ENCODE results near the gene ZSWIM4.
"Not testable (repeated sequence)": the region's sequence is repeated elsewhere in the genome, so short reads cannot be mapped to it uniquely, and the experiment has no call there.

Gene ZSWIM4

DNA sequence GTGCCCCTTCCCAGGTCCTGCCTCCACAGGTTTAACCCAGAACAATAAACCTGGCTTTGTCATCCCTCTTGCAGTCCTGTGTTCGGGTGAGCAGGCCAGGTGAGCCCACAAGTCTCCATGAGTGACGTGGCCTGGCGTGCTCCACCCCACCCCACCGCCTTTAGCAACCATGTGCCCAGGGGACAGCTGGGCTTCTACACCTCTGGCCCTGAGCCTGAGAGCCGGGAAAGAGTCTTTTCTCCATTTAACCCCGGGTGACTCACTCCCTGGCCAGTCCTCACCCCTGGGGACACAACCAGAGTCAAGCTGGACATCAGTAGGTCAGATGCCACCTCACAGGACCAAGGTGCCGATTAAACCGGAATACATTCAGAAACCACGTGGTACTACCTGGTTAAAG, 16.8 kb upstream of the ZSWIM4 start:
- no peak for DNase-seq (ENCODE audit: low read depth)

DNA sequence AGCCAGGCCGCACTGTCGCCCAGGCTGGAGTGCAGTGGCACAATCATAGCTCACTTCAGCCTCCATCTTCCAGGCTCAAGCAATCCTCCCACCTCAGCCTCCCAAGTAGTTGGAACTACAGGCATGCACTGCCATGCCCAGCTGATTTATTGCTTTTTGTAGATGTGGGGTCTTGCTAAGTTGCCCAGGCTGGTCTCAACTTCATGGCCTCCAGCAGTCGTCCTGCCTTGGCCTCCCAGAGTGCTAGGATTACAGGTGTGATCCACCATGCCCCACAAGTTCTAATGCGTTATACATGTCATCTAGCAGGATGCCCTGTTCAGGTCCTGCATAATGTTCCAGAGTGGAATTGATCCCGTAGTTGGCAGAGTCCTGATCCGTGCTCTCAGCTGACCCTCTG, 16.4 kb upstream of the ZSWIM4 start:
- no peak for DNase-seq (ENCODE audit: low read depth)

GRCh38 chr19:13779794-13780193, 15.4 kb upstream of the ZSWIM4 start:
- DNase-seq (ENCODE audit: low read depth), result not testable (repeated sequence)

DNA sequence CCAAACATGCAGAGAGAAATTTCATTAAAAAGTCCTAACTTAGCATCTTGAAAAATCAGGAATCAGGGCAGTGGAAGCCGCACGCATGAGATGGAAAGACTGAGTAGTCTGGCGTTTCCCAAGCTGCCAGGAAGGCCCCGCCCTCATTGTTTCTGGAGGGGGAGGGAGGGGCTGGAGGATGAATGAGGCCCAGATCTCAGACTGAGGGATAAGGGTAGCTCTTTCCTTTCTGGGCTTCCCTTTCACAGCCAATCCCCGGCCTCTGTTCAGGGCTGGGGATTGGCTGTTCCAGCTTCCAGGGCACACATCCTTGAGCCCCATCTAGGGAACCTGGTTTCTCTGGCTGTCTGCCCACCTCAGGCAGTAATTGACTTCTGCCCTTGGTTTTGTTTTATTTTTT, 13.7 kb upstream of the ZSWIM4 start:
- DNase-seq (ENCODE audit: low read depth), result peak; percentile 95

- no peak for DNase-seq (ENCODE audit: low read depth)
Observed at GRCh38 chr19:13782537-13782936, 12.7 kb upstream of the ZSWIM4 start.

DNA sequence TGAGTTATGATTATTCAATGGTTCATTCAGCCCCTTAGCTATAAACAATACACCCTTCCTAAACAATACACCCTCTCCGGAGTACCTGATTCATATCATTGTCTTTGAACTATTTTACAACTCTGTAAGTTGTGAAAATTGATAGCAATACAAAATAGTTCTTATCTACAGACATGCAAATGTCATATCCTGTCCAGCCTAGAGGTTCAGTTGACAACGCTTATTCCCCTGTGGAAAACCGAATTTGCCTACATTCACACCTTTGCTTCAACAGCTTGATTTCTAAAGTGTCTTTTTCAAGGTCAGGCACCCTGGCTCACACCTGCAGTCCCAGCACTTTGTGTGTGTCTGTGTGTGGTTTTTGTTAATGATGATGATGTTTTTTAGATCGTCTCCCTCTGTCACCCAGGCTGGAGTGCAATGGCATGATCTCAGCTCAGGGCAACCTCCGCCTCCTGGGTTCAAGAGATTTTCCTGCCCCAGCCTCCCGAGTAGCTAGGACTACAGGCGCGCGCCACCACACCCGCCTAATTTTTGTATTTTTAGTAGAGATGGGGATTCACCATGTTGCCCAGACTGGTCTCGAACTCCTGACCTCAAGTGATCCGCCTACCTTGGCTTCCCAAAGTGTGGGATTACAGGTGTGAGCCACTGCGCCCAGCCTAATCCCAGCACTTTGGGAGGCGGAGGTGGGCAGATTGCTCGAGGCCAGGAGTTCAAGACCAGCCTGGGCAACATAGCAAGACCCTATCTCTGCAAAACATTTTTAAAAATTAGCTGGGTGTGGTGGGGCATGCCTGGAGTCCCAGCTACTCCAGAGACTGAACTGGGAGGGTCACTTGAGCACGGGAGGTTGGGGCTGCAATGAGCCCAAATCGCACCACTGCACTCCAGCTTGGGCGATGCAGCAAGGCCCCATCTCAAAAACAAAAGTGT, 11.4 kb upstream of the ZSWIM4 start:
- DNase-seq (ENCODE audit: low read depth), result no peak

GRCh38 chr19:13784731-13785452, 10.4 kb upstream of the ZSWIM4 start:
- peak; percentile 80 for DNase-seq (ENCODE audit: low read depth)

GRCh38 chr19:13788991-13789390, 6.3 kb upstream of the ZSWIM4 start:
- peak; percentile 97 for DNase-seq (ENCODE audit: low read depth)

- DNase-seq (ENCODE audit: low read depth), result peak; percentile 49
Observed at GRCh38 chr19:13790354-13790753, 4.9 kb upstream of the ZSWIM4 start.

GRCh38 chr19:13793317-13793716, 1.9 kb upstream of the ZSWIM4 start:
- not testable (repeated sequence) for DNase-seq (ENCODE audit: low read depth)

GRCh38 chr19:13794398-13794756, 866 bp upstream of the ZSWIM4 start:
- peak; percentile 99 for DNase-seq (ENCODE audit: low read depth)

- DNase-seq (ENCODE audit: low read depth), result peak; percentile 33
Observed at GRCh38 chr19:13795595-13796300, 505 bp downstream of the ZSWIM4 start.

DNA sequence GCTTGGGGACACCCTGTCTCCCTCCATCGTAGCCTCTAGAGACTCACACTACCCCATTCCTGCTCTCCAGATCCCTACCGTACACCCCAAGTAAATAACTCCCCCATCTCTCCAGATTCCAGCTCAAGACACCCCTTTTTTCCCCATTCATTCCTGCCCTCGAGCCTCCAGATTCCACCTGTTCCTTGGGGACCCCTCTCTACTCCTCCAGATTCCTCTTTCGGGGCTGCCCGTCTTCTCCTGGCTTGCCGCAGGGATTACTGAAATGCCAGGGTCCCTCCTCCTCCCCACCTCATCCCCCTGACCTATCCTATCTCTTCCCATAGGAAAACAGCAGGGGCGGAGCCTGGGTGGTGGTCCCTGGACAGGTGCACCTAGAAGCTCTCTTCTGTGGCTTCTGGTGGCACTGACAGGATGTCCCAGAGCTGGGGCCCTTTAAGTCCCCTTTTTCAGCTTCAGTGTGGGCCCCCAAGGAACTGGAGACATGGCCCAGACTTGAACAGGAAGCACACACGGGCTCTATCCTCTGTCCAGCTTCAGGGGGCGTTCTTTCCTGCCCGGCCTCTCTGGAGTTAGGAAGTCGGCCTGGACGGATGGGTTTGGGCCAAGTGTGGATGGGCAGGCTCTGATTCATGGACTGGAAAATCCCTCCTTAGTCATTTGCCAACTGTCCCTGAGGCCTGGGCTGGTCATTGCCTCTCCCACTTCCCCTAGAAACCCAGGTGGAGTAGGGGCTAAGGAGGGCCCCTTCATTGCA, 1.2 kb downstream of the ZSWIM4 start:
- DNase-seq (ENCODE audit: low read depth), result peak; percentile 98

DNA sequence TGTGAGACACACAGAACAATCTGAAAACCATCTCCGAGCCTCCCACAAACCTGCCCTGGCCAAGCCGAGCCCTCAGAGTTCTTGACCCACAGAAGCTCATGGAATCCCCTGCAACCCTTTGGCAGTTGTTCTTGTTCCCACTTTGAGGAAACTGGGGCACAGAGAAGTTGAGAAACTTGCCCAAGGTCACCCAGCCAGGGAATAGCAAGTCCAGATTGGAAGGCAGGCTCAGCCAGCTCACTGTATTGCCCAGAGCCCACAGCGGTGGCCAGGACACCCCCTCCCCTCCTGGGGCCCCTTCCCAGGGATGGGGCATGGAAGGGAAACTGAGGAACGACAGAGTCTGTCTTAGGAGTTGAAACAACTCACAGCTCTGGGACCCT, 1.8 kb downstream of the ZSWIM4 start:
- DNase-seq (ENCODE audit: low read depth), result no peak

GRCh38 chr19:13797870-13798269, 2.6 kb downstream of the ZSWIM4 start:
- DNase-seq (ENCODE audit: low read depth), result peak; percentile 85

GRCh38 chr19:13799669-13800068, 4.4 kb downstream of the ZSWIM4 start:
- no peak for DNase-seq (ENCODE audit: low read depth)

DNA sequence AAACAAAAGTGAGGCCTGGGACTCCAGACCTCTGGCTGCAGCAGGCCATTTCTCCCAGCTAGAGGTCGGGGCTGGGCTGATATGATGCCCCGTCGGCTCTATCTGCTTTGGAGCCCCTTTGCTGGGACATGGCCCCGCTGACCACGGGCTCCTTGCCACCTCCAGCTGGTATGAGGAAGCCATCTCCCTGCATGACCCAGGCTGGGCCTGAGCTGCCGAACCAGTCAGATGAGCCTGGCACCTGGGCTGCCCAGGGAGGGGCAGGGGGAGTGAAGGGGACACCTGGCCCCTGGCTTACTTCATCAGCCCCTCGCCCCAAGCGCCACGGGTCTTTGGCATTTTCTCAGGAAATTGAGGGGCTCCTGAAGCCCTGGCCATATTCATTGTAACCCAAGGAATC, 7.8 kb downstream of the ZSWIM4 start:
- DNase-seq (ENCODE audit: low read depth), result no peak

DNA sequence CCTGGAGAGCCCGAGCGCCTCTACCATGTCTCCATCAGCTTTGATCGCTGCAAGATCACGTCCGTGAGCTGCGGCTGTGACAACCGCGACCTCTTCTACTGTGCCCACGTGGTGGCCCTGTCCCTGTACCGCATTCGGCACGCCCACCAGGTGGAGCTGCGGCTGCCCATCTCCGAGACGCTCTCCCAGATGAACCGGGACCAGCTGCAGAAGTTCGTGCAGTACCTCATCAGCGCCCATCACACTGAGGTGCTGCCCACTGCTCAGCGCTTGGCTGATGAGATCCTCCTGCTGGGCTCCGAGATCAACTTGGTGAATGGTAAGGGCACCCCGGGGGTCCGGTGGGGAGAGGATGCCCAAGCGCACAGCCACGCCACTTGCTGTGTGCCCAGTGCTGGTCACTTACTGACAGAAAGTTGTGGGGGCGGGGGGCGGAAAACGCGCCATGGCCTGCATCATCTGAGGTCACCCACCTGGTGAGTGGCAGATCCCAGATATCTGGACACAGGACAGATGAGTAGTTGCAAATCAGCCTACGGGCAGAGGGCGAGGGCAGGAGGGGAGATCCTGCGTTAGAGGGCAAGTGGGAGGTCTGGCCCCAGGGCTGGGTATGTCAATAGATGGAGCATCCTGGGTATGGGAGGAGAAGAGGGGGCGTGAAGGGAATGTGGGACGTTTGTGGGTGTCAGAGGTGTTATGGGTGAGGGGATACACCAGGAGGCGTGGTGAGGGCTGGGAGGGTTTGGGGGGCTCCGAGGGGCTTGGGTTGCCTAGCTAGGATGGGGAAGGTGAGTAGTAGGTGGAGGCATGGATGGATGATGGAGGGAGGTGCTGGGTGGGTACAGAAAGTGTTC, 9.8 kb downstream of the ZSWIM4 start:
- no peak for DNase-seq (ENCODE audit: low read depth)

- DNase-seq (ENCODE audit: low read depth), result no peak
Observed at GRCh38 chr19:13806728-13807127, 11.5 kb downstream of the ZSWIM4 start.

DNA sequence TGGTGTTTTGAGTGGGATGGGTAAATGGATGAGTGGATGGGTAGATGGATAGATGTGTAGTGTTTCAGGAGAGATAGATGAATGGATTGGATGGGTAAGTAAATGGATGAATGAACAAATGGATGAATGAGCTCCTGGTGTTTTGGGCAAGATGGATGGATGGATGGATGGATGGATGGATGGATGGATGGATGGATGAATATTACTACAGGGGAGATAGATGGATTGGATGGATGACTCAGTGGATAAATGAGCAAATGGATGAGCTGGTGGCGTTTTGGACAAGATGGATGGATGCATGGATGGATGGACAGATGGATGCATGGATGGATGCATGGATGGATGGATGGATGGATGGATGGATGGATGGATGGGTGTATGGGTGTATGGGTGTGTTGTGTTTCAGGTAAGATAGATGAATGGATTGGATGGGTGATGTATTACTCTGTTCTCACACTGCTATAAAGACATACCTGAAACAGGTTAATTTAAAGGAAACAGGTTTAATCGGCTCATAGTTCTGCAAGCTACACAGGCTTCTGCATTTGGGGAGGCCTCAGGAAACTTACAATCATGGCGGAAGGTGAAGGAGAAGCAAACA, 12.3 kb downstream of the ZSWIM4 start:
- no peak for DNase-seq (ENCODE audit: low read depth)

- DNase-seq (ENCODE audit: low read depth), result no peak
Observed at GRCh38 chr19:13808856-13809255, 13.6 kb downstream of the ZSWIM4 start.

Data from EH (cell line).